ENCODE data around the gene SLFN13.

- TF ChIP-seq, protein P1, sequence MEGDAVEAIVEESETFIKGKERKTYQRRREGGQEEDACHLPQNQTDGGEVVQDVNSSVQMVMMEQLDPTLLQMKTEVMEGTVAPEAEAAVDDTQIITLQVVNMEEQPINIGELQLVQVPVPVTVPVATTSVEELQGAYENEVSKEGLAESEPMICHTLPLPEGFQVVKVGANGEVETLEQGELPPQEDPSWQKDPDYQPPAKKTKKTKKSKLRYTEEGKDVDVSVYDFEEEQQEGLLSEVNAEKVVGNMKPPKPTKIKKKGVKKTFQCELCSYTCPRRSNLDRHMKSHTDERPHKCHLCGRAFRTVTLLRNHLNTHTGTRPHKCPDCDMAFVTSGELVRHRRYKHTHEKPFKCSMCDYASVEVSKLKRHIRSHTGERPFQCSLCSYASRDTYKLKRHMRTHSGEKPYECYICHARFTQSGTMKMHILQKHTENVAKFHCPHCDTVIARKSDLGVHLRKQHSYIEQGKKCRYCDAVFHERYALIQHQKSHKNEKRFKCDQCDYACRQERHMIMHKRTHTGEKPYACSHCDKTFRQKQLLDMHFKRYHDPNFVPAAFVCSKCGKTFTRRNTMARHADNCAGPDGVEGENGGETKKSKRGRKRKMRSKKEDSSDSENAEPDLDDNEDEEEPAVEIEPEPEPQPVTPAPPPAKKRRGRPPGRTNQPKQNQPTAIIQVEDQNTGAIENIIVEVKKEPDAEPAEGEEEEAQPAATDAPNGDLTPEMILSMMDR (conservative IDR thresholded peaks at IDR 0.05 in 1 of 2, IDR thresholded peaks at IDR 0.05 in 1 of 2; ENCODE audit: extremely low read depth in 1 of 2, insufficient read depth in 1 of 2, low read depth in 1 of 2, low read length in 2 of 2), result no peak
- no peak for TF ChIP-seq EZH2 (IDR thresholded peaks at IDR 0.05; ENCODE audit: borderline replicate concordance, low read length)
These were observed 1.1 kb downstream of the SLFN13 start for GRCh38 chr17:35447499-35447898.

Data from mammary epithelial cell (primary cell).